GM18517 (cell line): ENCODE data around the gene DGKE.

ENCODE experiments used
- ATAC-seq: cut with Tn5 transposase; IDR thresholded peaks from one replicate; pipeline ENCODE4 v1.9.1; 2021; ENCODE audit warnings: mild to moderate bottlenecking, moderate library complexity; ENCODE audit not compliant: unreplicated experiment

The DGKE gene

DNA sequence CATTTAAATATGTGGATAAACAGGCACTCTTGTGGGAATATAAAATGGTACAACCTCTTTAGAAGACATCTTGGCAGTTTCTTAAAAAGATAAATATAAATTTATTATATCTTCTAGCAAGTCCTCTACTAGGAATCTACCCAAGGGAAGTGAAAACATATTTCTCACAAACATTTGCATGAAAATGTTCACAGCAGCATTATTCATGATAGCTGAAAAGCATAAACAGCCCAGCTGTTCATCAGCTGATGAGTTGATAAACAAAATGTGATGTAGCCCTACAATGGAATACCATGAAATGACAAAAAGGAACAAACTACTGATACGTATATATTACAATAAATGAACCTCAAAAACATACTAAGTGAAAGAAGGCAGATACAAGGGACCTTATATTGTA, 12.0 kb downstream of the DGKE start:
- no peak for ATAC-seq

DNA sequence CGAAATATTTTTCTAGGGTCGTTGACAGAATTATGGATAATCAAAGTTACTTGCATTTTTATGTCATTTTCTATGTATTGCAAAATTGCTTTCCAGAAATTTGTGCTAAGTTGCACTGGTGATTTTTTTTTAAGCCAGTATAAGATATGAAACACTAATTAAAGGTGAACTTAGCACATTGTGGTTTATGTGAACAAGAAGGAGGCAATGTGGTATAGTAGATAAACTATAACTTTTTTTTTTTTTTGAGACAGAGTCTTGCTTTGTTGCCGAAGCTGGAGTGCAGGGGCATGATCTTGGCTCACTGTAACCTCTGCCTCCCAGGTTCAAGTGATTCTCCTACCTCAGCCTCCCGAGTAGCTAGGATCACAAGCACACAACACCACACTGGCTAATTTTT, 13.2 kb downstream of the DGKE start:
- no peak for ATAC-seq

GRCh38 chr17:56849131-56849530, 15.2 kb downstream of the DGKE start:
- ATAC-seq, result no peak

GRCh38 chr17:56850591-56850990, 16.6 kb downstream of the DGKE start:
- ATAC-seq, result no peak

DNA sequence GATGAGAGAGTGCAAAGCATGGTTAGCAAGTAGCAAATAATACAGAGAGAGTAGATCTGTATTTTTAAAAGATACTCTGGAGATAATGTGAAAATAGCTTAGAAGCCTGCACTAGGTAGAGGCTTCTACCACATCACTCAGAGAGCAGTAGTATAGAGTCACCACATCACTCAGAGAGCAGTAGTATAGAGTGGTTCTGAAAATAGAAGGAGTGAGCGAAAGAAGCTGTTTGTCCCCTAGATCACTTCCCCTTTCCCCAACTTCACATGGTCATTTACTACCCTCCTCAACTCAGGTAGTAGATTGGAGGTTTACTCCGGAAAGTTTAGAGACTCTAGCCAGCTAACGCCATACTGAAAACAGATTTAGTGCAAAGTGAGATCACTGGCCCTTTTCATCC, 17.1 kb downstream of the DGKE start:
- ATAC-seq, result no peak

- no peak for ATAC-seq
Measured at GRCh38 chr17:56861899-56862298, 27.9 kb downstream of the DGKE start.

GRCh38 chr17:56863974-56864373, 30.0 kb downstream of the DGKE start:
- no peak for ATAC-seq

GRCh38 chr17:56866076-56866475, 32.1 kb downstream of the DGKE start:
- no peak for ATAC-seq

DNA sequence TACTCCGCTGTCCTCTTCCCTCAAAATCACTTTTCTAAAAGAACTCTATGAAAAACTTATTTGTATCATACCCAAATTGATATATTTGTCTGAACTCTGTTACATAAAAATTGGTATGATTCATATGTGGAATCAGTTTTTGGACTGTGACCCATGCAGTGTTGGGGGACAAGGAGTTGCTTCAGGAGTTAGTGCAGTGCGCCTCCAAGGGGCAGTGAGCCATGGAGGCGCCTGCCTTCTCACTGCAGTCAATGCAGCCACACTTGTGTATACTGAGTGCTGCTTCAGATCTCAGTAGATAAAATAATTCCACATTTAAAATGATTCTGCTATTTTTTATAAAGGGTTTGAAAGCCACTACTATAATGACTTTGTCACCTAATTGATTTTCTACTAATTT, 32.5 kb downstream of the DGKE start:
- ATAC-seq, result no peak

GRCh38 chr17:56867948-56868376, 34.0 kb downstream of the DGKE start:
- no peak for ATAC-seq

- ATAC-seq, result no peak
Measured at GRCh38 chr17:56868716-56869115, 34.8 kb downstream of the DGKE start.

GRCh38 chr17:56870081-56870651, 36.2 kb downstream of the DGKE start:
- peak; percentile 51 for ATAC-seq

DNA sequence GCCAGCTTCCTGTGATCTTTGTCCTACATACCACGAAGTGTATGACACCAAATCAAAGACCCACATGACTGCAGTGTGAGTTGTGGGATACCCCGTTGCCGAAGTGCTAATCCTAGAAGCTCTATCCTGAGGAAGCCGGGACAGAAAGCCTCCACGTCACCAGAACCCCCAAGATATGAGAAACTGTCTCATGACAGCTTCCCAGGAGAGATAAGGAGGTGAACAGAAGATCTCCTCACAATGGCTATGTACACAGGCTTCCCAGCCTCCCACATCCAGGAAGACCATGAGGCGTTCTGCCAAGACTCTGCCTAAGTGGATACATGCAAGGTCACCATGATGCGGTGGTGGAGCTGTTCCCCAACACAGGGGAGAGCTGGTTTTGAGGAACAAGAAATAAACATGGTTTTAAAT, 42.8 kb downstream of the DGKE start:
- no peak for ATAC-seq

GRCh38 chr17:56879280-56879679, 45.3 kb downstream of the DGKE start:
- ATAC-seq, result no peak

DNA sequence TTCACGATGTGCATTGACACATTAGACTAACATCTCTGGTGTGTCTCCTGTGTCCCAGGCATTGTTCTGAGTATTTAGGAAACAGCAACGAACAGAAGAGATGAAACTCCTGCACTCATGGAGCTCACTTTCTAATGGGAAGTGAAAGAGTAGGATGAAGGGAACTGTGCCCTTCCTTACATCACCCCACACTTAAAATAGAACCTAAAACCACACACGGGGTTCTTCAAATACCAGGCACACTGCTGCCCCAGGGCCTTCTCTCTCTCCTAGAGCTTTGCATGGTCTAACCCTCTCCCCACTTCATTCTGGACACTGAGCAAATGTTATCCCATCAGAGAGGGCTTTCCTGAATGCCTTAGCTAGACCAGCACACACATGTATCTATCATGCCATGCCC, 46.2 kb downstream of the DGKE start:
- no peak for ATAC-seq

DNA sequence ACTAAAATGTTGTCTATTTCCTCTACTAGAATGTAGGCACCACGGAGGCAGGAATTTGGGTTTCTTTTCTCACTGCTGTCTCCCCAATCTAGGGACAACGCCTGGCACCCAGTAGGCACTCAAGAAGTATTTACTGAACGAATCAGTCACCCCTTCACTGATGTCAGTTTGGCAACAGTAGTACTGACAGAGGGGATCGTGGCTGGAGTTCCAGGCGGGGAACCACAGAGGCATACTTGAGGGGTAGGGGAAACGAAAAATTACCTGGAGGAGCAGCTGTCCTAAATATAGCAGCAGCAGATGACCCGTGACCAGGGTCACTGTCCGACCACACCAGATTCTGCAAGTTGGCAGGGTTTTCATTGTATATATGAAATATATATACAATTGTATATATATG, 46.6 kb downstream of the DGKE start:
- no peak for ATAC-seq

DNA sequence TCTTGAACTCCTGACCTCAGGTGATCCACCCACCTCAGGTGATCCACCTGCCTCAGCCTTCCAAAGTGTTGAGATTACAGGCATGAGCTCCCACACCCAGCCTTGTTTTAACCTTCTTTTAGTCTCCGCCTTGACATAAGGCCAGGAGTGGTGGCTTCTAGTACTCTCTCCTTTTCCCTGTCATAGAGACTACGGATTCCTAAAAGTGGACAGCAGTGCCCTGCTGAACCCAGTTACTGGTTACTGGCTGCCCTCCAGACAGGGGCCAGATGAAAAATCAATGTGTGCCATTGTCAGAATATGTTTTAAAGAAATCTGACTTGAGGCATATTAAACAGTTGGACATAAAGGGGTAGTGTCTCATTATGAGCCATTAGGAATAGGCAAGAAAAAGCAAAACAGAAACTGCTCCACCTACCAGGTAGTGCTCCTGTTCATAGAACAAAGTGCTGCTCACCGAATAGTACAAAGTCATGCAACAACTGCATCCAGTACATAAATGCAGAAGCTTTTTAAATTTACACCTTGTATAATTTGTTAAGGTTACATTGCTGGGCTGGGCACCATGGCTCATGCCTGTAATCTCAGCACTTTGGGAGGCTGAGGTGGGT, 47.8 kb downstream of the DGKE start:
- ATAC-seq, result no peak

DNA sequence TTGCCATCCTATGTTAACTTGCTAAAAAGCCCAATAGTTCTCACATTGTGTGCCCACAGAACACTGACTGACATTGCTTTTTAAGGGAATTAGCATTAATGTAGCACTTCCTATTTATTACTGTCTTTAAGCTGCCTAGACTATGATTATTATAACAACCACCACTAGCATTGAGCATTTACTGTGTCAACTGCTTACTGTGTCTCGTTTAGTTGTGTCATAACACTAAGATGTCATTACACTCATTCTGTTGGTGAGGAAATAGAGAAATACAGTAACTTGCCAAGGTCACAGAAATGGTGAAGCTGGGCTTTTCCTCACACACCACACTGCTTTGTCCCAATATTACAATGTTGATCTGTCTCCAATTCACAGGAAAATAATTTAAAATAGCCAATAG, 49.7 kb downstream of the DGKE start:
- ATAC-seq, result no peak

- ATAC-seq, result no peak
Measured at GRCh38 chr17:56884483-56885311, 50.7 kb downstream of the DGKE start.

- no peak for ATAC-seq
Measured at GRCh38 chr17:56885312-56885657, 51.3 kb downstream of the DGKE start.

- no peak for ATAC-seq
Measured at GRCh38 chr17:56886288-56886731, 52.4 kb downstream of the DGKE start.

- no peak for ATAC-seq
Measured at GRCh38 chr17:56887105-56887504, 53.2 kb downstream of the DGKE start.
